Activated CD4-positive, alpha-beta T cell treated with anti-CD3 and anti-CD28 coated beads, Interleukin-2, Interleukin-6, amounts not matched to agents 100 ng/mL and 50 ng/mL, durations not matched to agents 16 hours and 8 hours (primary cell): ENCODE results near the gene CFL1.
"Not testable (repeated sequence)": the region's sequence is repeated elsewhere in the genome, so short reads cannot be mapped to it uniquely, and the experiment has no call there.

ENCODE experiments used
- DNase-seq: peaks from one replicate; pipeline ENCODE4 v3.0.0-alpha.2; 2020

CFL1 gene

GRCh38 chr11:65856689-65857499, 1.1 kb downstream of the CFL1 start:
- peak; percentile 88 for DNase-seq

- no peak for DNase-seq
These were observed 2.0 kb downstream of the CFL1 start for GRCh38 chr11:65855927-65856363.

- DNase-seq, result no peak
These were observed 2.8 kb downstream of the CFL1 start for GRCh38 chr11:65854852-65855837.

- no peak for DNase-seq
These were observed 3.8 kb downstream of the CFL1 start for GRCh38 chr11:65854161-65854592.

GRCh38 chr11:65853246-65853979, 4.6 kb downstream of the CFL1 start:
- no peak for DNase-seq

DNA sequence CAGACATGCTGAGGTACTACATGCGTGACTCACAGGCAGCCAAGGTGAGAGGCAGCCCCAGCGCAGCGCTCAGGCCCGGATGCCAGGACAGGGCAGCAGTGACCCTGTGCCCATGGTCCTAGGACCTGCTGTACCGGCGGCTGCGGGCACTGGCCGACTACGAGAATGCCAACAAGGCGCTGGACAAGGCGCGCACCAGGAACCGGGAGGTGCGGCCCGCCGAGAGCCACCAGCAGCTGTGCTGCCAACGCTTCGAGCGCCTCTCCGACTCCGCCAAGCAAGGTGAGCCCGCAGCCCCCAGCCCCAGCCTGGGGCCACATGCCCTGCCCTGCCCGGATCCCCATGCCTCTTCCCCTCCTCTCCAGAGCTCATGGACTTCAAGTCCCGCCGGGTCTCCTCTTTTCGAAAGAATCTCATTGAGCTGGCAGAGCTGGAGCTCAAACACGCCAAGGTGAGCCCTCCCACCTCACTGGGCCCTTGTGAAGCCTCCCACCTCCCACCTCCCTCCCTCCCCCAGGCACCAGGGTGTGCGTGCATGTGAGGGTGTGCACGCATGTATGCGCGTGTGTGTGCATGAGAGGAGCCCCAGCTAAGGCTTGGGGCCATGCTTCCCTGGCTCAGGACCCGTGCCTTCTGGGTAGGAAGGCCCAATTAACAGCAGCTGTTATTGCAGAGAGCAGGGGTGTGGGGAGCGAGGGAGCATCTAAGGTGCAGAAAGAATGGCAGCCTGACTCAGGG, 5.3 kb downstream of the CFL1 start:
- no peak for DNase-seq

- DNase-seq, result no peak
These were observed 6.0 kb downstream of the CFL1 start for GRCh38 chr11:65851811-65852507.

GRCh38 chr11:65851083-65851579, 6.8 kb downstream of the CFL1 start:
- DNase-seq, result peak; percentile 63

DNA sequence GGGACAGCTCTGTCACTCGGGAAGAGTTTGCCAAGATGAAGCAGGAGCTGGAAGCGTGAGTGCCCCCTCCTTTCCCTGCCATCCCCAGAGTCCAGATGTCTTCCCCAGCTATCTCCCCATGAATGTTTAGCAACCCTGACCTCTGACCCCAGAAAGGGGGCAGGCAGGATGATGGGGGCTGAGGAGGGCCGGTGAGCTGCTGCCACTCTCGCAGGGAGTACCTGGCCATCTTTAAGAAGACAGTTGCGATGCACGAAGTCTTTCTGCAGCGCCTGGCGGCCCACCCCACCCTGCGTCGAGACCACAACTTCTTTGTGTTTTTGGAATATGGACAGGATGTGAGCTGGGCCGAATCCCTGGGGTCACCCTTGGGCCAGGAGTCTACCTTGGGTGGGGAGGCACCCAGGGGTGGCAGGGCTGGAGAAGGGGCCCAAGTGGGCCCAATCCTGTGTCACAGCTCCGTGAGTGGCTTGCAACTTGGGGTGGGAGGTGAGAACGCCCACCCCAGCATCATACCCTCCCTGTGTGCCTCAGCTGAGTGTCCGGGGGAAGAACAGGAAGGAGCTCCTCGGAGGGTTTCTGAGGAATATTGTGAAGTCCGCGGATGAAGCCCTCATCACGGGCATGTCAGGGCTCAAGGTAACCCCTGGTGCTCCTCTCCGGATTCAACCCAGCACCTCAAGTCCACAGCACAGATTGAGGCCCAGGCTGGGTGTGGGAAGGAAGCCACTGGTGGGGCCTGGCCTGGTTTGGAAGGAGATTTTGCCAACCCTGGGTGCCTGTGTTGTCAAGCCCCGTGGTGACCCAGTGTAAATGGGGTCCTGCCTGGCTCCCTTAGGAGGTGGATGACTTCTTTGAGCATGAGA, 7.5 kb downstream of the CFL1 start:
- no peak for DNase-seq

- no peak for DNase-seq
These were observed 8.2 kb downstream of the CFL1 start for GRCh38 chr11:65849771-65850216.

DNA sequence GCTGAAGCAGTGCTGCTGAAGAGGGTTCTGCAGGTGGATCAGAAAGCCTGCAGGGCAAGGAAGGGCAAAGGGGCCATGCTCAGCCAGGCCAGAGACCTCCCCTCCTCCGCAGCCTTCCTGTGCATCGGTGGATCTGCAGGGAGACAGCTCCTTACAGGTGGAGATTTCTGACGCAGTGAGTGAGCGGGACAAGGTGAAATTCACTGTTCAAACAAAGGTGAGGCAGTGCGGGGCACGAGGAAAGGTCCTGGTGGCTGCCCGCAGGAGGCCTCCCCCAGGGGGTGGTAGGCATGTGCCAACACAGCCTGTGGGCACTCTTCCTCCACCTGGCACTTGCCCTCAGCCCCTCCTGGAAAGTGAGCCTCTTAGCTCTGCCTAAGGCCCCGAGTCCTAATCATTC, 8.6 kb downstream of the CFL1 start:
- DNase-seq, result no peak

DNA sequence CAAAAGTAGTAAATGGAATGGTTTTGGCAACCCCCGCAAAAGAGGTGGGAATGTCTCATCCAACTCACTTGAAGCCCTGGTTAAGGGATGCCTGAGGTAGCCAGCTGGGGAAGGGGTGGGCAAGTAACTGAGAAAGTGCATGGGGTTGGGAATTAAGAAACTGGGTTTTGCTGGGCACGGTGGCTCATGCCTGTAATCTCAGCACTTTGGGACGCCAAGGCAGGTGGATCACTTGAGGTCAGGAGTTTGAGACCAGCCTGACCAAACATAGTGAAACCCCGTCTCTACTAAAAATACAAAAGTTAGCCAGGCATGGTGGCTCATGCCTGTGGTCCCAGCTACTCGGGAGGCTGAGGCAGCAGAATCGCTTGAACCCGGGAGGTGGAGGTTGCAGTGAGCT, 9.3 kb downstream of the CFL1 start:
- not testable (repeated sequence) for DNase-seq

GRCh38 chr11:65847746-65848145, 10.2 kb downstream of the CFL1 start:
- DNase-seq, result no peak

- DNase-seq, result no peak
These were observed 13.6 kb downstream of the CFL1 start for GRCh38 chr11:65844231-65844872.

GRCh38 chr11:65843811-65844210, 14.2 kb downstream of the CFL1 start:
- no peak for DNase-seq

- DNase-seq, result no peak
These were observed 15.8 kb downstream of the CFL1 start for GRCh38 chr11:65842144-65842543.

DNA sequence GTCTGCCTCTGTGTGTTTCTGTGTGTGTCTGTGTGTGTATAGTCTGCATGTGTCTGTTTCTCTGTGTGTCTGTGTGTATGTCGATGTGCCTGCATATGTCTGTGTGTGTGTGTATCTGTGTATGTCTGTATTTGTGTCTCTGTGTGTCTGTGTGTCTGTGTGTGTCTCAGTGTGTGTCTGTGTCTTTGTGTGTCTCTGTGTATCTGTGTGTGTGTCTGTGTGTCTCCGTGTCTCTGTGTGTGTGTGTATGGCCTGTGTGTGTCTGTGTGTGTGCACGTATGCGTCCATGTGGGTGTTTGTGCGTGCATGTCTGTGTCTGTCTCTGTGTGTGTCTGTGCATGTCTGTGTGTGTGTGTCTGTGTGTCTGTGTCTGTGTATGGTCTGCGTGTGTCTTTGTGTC, 23.8 kb downstream of the CFL1 start:
- no peak for DNase-seq

- peak; percentile 97 for DNase-seq
These were observed 24.5 kb downstream of the CFL1 start, which contains the start of gene SNX32 for GRCh38 chr11:65833297-65834030. SNX32 (plus strand) TSS chr11:65833963; CDS start chr11:65834066, 103 bp downstream.

DNA sequence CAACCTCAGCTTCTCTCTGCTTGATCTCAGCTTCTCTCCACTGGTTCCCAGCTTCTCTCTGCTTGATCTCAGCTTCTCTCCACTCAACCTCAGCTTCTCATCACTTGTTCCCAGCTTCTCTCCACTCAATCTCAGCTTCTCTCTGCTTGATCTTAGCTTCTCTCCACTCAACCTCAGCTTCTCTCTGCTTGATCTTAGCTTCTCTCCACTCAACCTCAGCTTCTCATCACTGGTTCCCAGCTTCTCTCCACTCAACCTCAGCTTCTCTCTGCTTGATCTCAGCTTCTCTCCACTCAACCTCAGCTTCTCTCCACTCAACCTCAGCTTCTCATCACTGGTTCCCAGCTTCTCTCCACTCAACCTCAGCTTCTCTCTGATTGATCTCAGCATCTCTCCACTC, 25.7 kb downstream of the CFL1 start:
- DNase-seq, result not testable (repeated sequence)
